ENCODE measurements around the gene VARS1. TPM values are rescaled to one million over a fixed set of nuclear protein-coding genes. Genes with fewer than 3 reads are reported as not detected.
"Not testable (repeated sequence)": the region's sequence is repeated elsewhere in the genome, so short reads cannot be mapped to it uniquely, and the experiment has no call there.

Gene VARS1
- total and polyA plus RNA-seq, 5 experiments from 2014 or later: 27.5 to 40.3 (median 37.6) TPM

DNA sequence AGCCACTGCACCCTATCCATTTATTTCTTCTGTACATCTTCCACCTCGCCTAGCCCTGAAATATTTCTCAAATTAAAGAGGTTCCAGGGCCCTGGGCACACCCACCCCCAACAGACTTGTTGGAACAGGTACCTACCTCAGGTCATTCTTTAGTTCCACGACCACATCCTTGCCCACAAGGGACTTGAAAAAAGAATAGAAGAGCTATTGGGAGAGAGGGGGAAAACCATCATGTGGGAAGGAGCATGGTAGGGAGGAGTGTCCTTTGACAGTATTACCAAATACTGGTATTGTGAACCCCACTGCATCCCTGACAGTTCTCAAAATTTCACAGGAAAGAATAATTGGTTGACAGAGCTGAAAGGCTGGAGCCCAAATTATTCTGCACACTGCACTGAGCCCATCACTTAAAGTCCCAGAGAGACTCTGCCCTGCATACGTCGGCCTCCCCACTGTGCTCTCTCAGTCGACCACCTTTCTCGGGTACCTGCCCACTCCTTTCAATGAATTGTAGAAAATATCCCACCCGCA lies 10.5 kb upstream of the VARS1 start:
- H3K9me3 Mint-ChIP-seq: no peaks in the 10 kb centered on the region
- peaks cover 10 to 35% (median 20%) of the 10 kb centered on the region in 4 donors for H3K4me1 Mint-ChIP-seq
- H3K36me3 Mint-ChIP-seq: peaks cover 0 to 37% (median 8%) of the 10 kb centered on the region in 3 donors
- ATAC-seq: peak; percentile 32 to 41
- no peaks in the 10 kb centered on the region for H3K27me3 Mint-ChIP-seq
- H3K27ac Mint-ChIP-seq: peak overlapping the region; percentile 91 to 98 (median 94)
- DNase-seq: no peak
- POLR2A ChIA-PET: interaction anchor here (0.6 to 4.2 kb wide), 16 partner anchors 8 to 283 kb away, joined by 3 to 63 read pairs (median 6); partner anchors contain the start of genes ABHD16A, BAG6, CLIC1 and HSPA1A
- H3K4me3 Mint-ChIP-seq: peak overlapping the region; percentile 84 to 97 (median 91)

DNA sequence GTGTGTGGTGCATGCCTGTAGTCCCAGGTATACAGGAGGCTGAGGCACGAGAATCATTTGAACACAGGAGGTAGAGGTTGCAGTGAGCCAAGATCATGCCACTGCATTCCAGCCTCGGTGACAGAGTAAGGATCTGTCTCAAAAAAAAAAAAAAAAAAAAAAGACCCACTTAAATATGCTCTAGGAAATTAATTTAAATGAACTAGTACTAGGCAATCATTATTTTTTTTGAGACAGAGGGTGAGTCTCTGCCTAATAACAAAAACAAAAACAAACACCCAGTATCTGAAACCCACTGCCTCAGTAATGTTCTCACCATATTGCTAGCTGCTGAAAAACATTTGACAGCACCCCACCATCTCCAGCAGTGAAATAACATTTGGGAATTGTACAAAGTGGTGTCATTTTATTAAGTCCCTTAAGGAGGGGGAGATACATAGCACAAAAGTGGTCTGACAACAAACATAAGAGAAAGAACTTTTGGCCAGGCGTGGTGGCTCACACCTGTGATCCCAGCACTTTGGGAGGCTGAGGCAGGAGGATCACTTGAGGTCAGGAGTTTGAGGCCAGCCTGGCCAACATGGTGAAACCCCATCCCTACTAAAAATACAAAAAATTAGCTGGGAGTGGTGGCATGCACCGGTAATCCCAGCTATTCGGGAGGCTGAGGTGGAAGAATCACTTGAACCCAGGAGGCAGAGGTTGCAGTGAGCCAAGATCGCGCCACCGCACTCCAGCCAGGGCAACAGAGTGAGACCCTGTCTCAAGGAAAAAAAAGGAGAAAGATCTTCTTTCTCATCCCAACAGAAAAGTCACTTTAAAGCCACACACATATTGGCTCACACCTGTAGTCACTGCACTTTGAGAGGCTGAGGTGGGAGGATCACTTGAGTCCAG lies 5.7 kb upstream of the VARS1 start:
- not testable (repeated sequence) for H3K27me3 Mint-ChIP-seq, H3K4me3 Mint-ChIP-seq, H3K9me3 Mint-ChIP-seq, DNase-seq, ATAC-seq
- POLR2A ChIA-PET: interaction anchor here (0.7 kb wide), 2 partner anchors 167 to 1035 kb away, joined by 6 to 7 read pairs; no protein-coding TSS in a partner anchor
- Mint-ChIP-seq H3K4me1 (peaks cover 14 to 47% (median 32%) of the 10 kb centered on the region in 4 donors), H3K36me3 (peaks cover 0 to 23% (median 0%) of the 10 kb centered on the region in 3 donors), H3K27ac (peak overlapping the region in 1 of 10 donors; percentile 29)

DNA sequence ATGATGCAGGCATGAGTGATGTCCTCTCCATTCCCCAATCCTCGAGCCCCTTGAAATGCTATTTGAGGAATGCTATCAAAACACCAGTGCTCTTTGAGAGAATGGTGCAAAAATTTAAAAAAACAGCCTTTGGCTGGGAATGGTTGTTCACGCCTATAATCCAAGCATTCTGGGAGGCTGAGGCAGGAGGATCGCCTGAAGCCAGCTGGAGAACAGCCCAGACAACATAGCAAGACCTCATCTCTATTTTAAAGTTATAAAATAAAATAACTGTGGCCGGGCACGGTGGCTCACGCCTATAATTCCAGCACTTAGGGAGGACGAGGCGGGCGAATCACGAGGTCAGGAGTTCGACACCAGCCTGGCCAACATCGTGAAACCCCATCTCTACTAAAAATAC lies 4.2 kb upstream of the VARS1 start:
- Mint-ChIP-seq H3K36me3 (peaks cover 0 to 19% (median 0%) of the 10 kb centered on the region in 3 donors), H3K9me3 (no peaks in the 10 kb centered on the region), H3K4me3 (no peak overlapping the region), H3K27me3 (no peaks in the 10 kb centered on the region), H3K27ac (no peak overlapping the region), H3K4me1 (peaks cover 12 to 38% (median 29%) of the 10 kb centered on the region in 4 donors)
- DNase-seq (no peak), ATAC-seq (no peak)
- POLR2A ChIA-PET: interaction anchor here (0.6 kb wide), 1 partner anchor 9 kb away, joined by 4 read pairs; no protein-coding TSS in a partner anchor

DNA sequence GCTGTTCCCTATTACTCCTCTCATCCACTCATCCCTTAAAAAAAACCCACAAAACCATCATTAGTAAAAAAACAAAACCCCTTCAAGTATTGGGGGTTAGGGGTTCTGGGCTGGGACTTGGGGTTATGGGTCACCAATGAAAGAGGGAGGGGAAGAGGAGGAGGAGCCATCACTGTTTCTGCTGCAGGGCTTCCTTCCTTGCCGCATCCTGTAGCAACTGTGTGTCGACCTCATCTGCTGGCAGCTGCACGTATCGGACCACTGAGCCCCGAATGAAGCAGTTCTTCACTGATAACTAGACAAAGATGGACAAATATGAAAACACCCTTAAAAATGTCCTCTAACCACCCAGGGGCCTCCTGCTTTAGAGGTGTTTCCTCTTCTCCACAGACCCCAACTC lies 2.0 kb upstream of the VARS1 start:
- peaks cover 17 to 42% (median 39%) of the 10 kb centered on the region in 4 donors for H3K4me1 Mint-ChIP-seq
- ATAC-seq: peak; percentile 18 to 40
- DNase-seq: peak in 5 of 10 donors; percentile 27 to 72 (median 41)
- POLR2A ChIA-PET: interaction anchor here (0.7 to 4.3 kb wide), 4 partner anchors 8 to 97 kb away, joined by 4 to 63 read pairs (median 8); partner anchors contain the start of gene LSM2
- H3K27ac Mint-ChIP-seq: peak overlapping the region in 9 of 10 donors; percentile 89 to 96 (median 94)
- no peaks in the 10 kb centered on the region for H3K27me3 Mint-ChIP-seq
- peak overlapping the region; percentile 51 to 81 (median 76) for H3K4me3 Mint-ChIP-seq
- peaks cover 0 to 15% (median 0%) of the 10 kb centered on the region in 3 donors for H3K36me3 Mint-ChIP-seq
- H3K9me3 Mint-ChIP-seq: no peaks in the 10 kb centered on the region

DNA sequence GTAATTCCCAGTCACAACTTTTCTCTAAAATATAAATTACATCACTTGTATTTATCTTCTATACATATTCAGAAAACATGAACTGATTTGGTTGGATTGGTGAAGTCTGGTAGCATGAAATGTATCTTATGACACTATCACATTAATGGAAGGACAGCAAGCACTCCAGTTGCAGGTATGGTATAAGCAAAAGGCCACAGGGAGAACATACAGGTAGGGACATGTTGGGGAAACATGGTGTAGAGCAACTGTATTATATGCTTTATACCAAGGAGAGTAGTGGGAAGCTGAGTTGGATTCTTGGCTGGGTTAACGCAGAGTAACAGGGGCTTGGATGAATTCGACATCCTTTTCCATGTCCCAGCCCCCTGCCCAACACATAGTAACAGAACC lies 1.4 kb upstream of the VARS1 start:
- Mint-ChIP-seq H3K4me1 (peaks cover 17 to 44% (median 40%) of the 10 kb centered on the region in 4 donors), H3K27me3 (no peaks in the 10 kb centered on the region), H3K4me3 (peak overlapping the region; percentile 45 to 81 (median 70)), H3K27ac (peak overlapping the region in 9 of 10 donors; percentile 89 to 96 (median 94)), H3K9me3 (no peaks in the 10 kb centered on the region), H3K36me3 (peaks cover 0 to 16% (median 0%) of the 10 kb centered on the region in 3 donors)
- no peak for ATAC-seq
- DNase-seq: no peak
- POLR2A ChIA-PET: interaction anchor here (0.7 to 4.3 kb wide), 4 partner anchors 9 to 98 kb away, joined by 4 to 63 read pairs (median 8); partner anchors contain the start of gene LSM2

DNA sequence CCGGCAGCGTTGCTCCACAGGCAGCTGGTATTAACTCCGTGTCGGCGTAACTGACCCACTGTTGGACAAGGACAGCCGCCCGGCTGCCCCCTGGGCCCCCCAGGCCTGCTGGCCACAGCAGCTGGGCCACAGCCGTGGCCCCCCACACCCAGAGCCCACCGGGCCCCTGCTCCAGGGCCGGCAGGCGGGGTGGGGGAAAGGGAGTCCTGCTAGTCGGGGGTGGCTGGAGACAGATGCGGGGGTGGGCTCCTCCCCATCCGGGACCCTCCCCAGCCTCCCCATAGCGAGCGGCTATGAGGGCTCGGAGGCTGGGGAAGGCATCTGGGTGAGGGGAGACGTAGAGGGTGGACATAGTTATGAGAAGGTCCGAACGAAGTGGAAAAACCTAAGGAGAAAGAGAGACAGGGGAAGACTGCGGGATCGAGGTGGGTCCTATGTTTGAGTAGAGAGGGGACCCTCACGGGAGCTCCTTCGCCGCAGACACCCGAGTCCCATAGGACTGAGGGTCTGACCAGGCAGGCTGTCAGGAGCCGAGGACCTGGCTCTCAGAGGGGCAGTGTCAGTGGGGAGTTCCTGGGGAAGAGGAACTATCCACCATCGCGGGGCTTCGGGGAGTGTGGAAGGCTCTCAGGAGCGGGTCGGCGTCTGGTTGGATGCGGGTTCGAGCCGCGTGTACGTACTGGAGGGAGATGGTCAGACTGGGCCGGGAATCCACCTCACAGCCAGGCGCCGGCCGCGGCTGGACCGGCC lies 511 bp downstream of the VARS1 start:
- Mint-ChIP-seq H3K27me3 (no peaks in the 10 kb centered on the region), H3K4me3 (peak overlapping the region; percentile 88 to 97 (median 94)), H3K36me3 (peaks cover 2 to 25% (median 4%) of the 10 kb centered on the region in 3 donors), H3K9me3 (no peaks in the 10 kb centered on the region), H3K27ac (peak overlapping the region; percentile 82 to 99 (median 98)), H3K4me1 (peaks cover 19 to 50% (median 47%) of the 10 kb centered on the region in 4 donors)
- DNase-seq (no peak), ATAC-seq (peak; percentile 1 to 15)
- POLR2A ChIA-PET: interaction anchor here (0.5 to 4.3 kb wide), 14 partner anchors 8 to 92 kb away, joined by 3 to 63 read pairs (median 4); partner anchors contain the start of genes ABHD16A, CLIC1, DDAH2 and LSM2

DNA sequence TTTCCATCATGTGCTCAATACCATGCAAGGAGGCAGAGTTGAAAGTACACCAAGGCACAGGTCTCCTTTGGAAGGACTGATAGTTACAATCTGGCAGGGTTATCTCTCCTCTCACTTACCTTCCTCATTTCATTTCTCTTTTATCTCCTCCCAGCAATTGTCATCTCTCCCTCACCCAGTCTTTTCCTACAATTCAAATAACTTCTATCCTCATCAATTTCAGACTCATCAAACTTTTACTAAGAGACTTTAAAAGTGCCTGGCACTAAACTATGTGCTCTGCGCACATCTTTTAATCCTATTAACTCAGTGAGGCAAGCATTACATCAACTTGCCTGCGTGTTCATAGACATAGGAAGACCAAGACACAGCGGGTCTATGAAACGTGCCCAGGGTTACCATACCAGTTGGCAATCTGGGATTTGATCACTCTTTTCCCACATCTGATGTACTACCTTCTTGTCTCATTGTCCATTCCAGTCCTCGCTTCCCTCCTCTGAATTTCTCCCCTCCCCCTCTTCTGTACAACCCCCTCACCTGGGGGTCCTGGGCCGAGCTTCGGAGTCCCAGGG lies 1.2 kb downstream of the VARS1 start:
- Mint-ChIP-seq H3K9me3 (no peaks in the 10 kb centered on the region), H3K27ac (peak overlapping the region; percentile 32 to 99 (median 82)), H3K4me1 (peaks cover 19 to 53% (median 47%) of the 10 kb centered on the region in 4 donors), H3K36me3 (peaks cover 2 to 30% (median 4%) of the 10 kb centered on the region in 3 donors), H3K4me3 (peak overlapping the region; percentile 59 to 96 (median 90)), H3K27me3 (no peaks in the 10 kb centered on the region)
- POLR2A ChIA-PET: interaction anchor here (0.5 to 4.3 kb wide), 11 partner anchors 8 to 91 kb away, joined by 3 to 63 read pairs (median 3); partner anchors contain the start of genes ABHD16A, CLIC1, DDAH2 and LSM2
- ATAC-seq (no peak), DNase-seq (no peak)

DNA sequence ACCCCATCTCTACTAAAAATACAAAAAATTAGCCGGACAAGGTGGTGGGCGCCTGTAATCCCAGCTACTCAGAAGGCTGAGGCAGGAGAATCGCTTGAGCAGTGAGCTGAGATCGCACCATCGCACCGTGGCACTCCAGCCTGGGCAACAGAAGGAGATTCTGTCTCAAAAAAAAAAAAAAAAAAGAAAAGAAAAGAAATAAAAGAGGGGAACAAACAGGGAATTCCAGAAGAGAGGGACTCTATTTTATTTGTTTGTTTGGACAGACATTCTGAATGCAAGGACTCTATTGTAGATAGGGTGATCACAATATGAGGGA lies 1.7 kb downstream of the VARS1 start:
- H3K9me3 Mint-ChIP-seq, H3K27me3 Mint-ChIP-seq, ATAC-seq, DNase-seq: not testable (repeated sequence)
- Mint-ChIP-seq H3K36me3 (peaks cover 2 to 35% (median 4%) of the 10 kb centered on the region in 3 donors), H3K27ac (peak overlapping the region in 8 of 10 donors; percentile 32 to 94 (median 82)), H3K4me1 (peaks cover 19 to 56% (median 47%) of the 10 kb centered on the region in 4 donors), H3K4me3 (peak overlapping the region in 9 of 10 donors; percentile 59 to 96 (median 89))
- POLR2A ChIA-PET: interaction anchor here (0.6 to 0.7 kb wide), 2 partner anchors 12 to 13 kb away, joined by 3 to 4 read pairs; partner anchors contain the start of gene LSM2

DNA sequence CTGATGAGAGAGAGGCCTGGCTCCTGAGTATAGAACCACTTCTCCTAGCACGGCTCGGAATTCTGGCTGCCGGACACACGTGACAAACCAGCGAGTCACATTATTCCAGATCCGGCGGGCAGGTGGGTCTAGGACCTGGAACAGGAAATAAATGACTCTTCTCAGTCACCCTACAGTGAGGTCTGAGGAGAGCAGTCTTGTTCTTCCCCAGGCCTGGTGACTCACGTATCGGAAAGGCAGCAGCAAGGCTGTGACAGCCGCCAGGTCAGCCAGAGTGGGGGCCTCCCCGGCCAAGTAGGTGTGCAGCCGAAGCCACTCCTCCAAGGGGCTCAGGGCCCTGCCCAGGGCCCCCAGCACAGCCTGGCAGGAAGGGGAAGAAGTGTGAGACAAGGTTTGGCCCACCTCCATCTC lies 2.8 kb downstream of the VARS1 start:
- no peak for DNase-seq
- no peak for ATAC-seq
- Mint-ChIP-seq H3K27me3 (no peaks in the 10 kb centered on the region), H3K36me3 (peaks cover 2 to 40% (median 4%) of the 10 kb centered on the region in 3 donors), H3K9me3 (no peaks in the 10 kb centered on the region), H3K4me1 (peaks cover 17 to 48% (median 40%) of the 10 kb centered on the region in 4 donors), H3K4me3 (no peak overlapping the region), H3K27ac (peak overlapping the region in 2 of 10 donors; percentile 16 to 38)
- POLR2A ChIA-PET: interaction anchor here (0.6 kb wide), 2 partner anchors 251 to 1333 kb away, joined by 3 to 6 read pairs; partner anchors contain the start of gene DDX39B

DNA sequence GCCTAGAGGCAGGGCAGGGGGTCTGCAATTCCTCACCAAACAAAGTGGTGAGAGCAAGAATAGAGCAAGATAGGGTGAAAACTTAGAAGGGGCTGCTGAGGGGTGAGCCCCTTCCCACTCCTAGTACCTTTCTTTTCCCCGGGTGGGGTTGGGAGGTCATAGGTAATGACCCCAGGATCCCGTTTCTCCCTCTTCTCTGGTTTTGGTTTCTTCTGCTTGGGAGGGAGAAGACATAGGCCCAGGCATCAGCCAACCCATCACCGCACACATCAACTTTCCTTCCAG lies 3.5 kb downstream of the VARS1 start:
- H3K4me1 Mint-ChIP-seq: peaks cover 11 to 41% (median 32%) of the 10 kb centered on the region in 4 donors
- DNase-seq (no peak), ATAC-seq (no peak)
- POLR2A ChIA-PET: interaction anchor here (0.6 kb wide), 1 partner anchor 1333 kb away, joined by 6 read pairs; no protein-coding TSS in a partner anchor
- H3K27ac Mint-ChIP-seq: peak overlapping the region in 5 of 10 donors; percentile 14 to 72 (median 34)
- H3K9me3 Mint-ChIP-seq: no peaks in the 10 kb centered on the region
- no peaks in the 10 kb centered on the region for H3K27me3 Mint-ChIP-seq
- H3K4me3 Mint-ChIP-seq: peak overlapping the region in 2 of 10 donors; percentile 15 to 37
- peaks cover 2 to 40% (median 4%) of the 10 kb centered on the region in 3 donors for H3K36me3 Mint-ChIP-seq

DNA sequence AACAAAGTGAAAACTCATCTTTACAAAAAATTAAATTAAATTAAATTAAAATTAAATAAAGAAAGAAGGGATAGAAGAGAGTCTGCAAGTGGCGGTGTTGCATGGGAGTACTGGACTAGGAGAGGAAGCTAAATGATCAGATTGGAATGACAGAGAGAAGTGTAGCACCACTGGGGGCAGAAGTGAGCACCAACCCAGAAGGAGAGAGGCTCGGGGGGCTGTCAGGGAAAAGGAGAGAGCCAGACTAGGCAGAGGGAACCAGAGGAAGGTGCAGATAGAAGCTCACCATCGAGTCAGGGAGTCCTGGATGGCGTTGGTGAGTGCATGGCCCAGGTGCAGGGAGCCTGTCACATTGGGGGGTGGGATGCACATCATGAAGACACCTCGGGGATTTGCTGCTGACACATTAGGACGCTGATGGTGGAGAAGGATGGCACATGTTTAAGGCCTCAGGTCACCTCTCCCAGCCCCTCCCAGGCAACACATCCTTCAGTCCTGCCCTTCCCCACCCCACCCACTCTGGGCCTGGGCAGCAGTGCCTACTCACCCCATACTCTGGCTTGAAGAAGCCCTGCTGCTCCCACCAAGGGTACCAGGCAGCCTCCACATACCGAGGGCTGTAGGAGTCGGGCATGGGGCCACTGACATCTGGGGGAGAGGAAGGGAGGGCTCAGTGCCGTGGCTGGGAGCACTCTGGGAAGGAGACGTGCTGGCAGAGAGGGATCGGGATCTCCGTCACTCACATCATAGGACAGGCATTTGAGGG lies 4.0 kb downstream of the VARS1 start:
- DNase-seq (peak in 2 of 10 donors; percentile 36 to 40), ATAC-seq (no peak)
- peaks cover 11 to 36% (median 28%) of the 10 kb centered on the region in 4 donors for H3K4me1 Mint-ChIP-seq
- H3K9me3 Mint-ChIP-seq: no peaks in the 10 kb centered on the region
- POLR2A ChIA-PET: interaction anchor here (0.5 to 0.8 kb wide), 2 partner anchors 13 to 16 kb away, joined by 3 to 4 read pairs; partner anchors contain the start of gene LSM2
- H3K27me3 Mint-ChIP-seq: no peaks in the 10 kb centered on the region
- H3K27ac Mint-ChIP-seq: peak overlapping the region in 9 of 10 donors; percentile 14 to 84 (median 56)
- H3K4me3 Mint-ChIP-seq: peak overlapping the region in 2 of 10 donors; percentile 37 to 49
- H3K36me3 Mint-ChIP-seq: peaks cover 2 to 43% (median 4%) of the 10 kb centered on the region in 3 donors

Measured in naive thymus-derived CD8-positive, alpha-beta T cell (primary cell).